ENCODE measurements around the gene NAPG. TPM values are rescaled to one million over a fixed set of nuclear protein-coding genes. Genes with fewer than 3 reads are reported as not detected.
A peak's percentile ranks its signal among the peaks of the same experiment; 100 is the strongest.

Gene NAPG
- total and polyA plus RNA-seq, 9 of the 15 experiments (the other 6 are each of a cell fraction or from before 2014, with no cell fraction given): 31.6 to 63.3 (median 50.9) TPM

DNA sequence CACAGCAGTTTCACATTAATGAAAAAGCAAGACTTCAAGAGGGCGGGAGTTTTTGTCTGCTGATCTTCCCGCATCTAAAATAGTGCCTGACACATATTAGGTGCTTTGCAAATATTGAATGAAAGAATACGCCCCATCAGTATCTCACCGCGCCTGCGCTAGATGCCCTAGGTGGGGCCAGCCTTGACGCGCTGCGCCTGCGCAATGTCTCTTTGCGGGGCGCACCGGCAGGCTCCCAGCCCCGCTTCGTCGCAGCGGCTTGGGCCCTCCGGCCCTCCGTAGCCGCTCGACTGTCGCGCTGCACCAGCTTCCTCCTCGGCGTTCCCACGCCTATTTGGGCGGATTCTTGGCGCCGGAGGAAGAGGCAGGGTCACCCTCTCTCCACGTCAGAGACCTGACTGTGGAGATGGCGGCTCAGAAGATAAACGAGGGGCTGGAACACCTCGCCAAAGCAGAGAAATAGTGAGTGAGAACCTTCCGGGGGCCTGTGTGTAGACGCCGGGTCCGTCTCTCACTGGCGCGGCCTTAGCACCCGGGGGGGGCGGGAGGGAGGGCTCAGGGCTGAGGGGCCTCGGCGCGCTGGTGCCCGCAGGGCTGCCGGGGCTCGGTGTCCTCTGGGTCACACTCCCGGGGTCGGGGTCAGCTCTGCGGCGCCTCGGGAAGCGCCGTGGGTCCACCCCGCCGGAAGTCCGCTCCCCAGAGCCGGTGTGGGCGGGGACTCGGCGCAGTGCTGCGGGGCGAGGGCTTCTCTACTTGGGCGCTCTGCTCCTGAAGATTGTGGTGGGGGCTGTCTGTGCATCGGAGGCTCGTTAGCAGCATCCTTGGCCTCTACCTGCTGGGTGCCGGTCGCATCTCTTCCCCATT, at the start of gene NAPG (continued):
- TF ChIP-seq FOXK1 (CRISPR knock-in tag; IDR thresholded peaks at IDR 0.05; ENCODE audit: borderline replicate concordance): no peak
- TF ChIP-seq NFIC (IDR thresholded peaks at IDR 0.05): peak; percentile 18
- peak; percentile 33; the same call in 1 of the 2 replicates for TF ChIP-seq MXI1 (IDR thresholded peaks at IDR 0.05; ENCODE audit: low read depth, low read length)
- peak; percentile 99 for TF ChIP-seq POU5F1 (IDR thresholded peaks at IDR 0.05; ENCODE audit: borderline replicate concordance, low read depth, low read length, partially characterized antibody)
- TF ChIP-seq RB1 (IDR thresholded peaks at IDR 0.05; ENCODE audit: low read depth): peak; percentile 88
- TF ChIP-seq, protein P1, sequence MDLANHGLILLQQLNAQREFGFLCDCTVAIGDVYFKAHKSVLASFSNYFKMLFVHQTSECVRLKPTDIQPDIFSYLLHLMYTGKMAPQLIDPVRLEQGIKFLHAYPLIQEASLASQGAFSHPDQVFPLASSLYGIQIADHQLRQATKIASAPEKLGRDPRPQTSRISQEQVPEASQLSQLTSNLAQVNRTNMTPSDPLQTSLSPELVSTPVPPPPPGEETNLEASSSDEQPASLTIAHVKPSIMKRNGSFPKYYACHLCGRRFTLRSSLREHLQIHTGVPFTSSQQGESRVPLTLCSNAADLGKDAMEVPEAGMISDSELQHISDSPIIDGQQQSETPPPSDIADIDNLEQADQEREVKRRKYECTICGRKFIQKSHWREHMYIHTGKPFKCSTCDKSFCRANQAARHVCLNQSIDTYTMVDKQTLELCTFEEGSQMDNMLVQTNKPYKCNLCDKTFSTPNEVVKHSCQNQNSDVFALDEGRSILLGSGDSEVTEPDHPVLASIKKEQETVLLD (IDR thresholded peaks at IDR 0.05): peak; percentile 98
- no peak for TF ChIP-seq RBM14 (IDR thresholded peaks at IDR 0.05; ENCODE audit: borderline replicate concordance, insufficient read depth, low read depth, low read length)
- peak; percentile 54 for TF ChIP-seq CREB1 (IDR thresholded peaks at IDR 0.05)
- peak; percentile 64 for TF ChIP-seq CREB1 (CRISPR knock-in tag; IDR thresholded peaks at IDR 0.05)
- TF ChIP-seq ATF1 (CRISPR knock-in tag; IDR thresholded peaks at IDR 0.05): 0 out of 2 replicates have a peak, but pooled peaks have one; percentile 34
- peak; percentile 85 for TF ChIP-seq ATF1 (tag; IDR thresholded peaks at IDR 0.05)
- TF ChIP-seq, protein P2, sequence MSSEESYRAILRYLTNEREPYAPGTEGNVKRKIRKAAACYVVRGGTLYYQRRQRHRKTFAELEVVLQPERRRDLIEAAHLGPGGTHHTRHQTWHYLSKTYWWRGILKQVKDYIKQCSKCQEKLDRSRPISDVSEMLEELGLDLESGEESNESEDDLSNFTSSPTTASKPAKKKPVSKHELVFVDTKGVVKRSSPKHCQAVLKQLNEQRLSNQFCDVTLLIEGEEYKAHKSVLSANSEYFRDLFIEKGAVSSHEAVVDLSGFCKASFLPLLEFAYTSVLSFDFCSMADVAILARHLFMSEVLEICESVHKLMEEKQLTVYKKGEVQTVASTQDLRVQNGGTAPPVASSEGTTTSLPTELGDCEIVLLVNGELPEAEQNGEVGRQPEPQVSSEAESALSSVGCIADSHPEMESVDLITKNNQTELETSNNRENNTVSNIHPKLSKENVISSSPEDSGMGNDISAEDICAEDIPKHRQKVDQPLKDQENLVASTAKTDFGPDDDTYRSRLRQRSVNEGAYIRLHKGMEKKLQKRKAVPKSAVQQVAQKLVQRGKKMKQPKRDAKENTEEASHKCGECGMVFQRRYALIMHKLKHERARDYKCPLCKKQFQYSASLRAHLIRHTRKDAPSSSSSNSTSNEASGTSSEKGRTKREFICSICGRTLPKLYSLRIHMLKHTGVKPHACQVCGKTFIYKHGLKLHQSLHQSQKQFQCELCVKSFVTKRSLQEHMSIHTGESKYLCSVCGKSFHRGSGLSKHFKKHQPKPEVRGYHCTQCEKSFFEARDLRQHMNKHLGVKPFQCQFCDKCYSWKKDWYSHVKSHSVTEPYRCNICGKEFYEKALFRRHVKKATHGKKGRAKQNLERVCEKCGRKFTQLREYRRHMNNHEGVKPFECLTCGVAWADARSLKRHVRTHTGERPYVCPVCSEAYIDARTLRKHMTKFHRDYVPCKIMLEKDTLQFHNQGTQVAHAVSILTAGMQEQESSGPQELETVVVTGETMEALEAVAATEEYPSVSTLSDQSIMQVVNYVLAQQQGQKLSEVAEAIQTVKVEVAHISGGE (CRISPR knock-in tag; IDR thresholded peaks at IDR 0.05): peak in 2 of 3 experiments; percentile 63 to 77; a peak in 3 of 6 replicates
- TF ChIP-seq HNRNPLL (IDR thresholded peaks at IDR 0.05; ENCODE audit: low read depth, low read length, poor library complexity, severe bottlenecking): peak; percentile 57
- TF ChIP-seq, protein P3, sequence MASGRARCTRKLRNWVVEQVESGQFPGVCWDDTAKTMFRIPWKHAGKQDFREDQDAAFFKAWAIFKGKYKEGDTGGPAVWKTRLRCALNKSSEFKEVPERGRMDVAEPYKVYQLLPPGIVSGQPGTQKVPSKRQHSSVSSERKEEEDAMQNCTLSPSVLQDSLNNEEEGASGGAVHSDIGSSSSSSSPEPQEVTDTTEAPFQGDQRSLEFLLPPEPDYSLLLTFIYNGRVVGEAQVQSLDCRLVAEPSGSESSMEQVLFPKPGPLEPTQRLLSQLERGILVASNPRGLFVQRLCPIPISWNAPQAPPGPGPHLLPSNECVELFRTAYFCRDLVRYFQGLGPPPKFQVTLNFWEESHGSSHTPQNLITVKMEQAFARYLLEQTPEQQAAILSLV (tag; IDR thresholded peaks at IDR 0.05): no peak
- peak; percentile 76 for TF ChIP-seq C11orf30 (IDR thresholded peaks at IDR 0.05; ENCODE audit: low read depth)
- TF ChIP-seq POLR2B (IDR thresholded peaks at IDR 0.05; ENCODE audit: low read depth, partially characterized antibody): peak; percentile 90
- no peak for TF ChIP-seq SMARCB1 (IDR thresholded peaks at IDR 0.05; ENCODE audit: insufficient read length, low read depth)
- TF ChIP-seq, protein P4, sequence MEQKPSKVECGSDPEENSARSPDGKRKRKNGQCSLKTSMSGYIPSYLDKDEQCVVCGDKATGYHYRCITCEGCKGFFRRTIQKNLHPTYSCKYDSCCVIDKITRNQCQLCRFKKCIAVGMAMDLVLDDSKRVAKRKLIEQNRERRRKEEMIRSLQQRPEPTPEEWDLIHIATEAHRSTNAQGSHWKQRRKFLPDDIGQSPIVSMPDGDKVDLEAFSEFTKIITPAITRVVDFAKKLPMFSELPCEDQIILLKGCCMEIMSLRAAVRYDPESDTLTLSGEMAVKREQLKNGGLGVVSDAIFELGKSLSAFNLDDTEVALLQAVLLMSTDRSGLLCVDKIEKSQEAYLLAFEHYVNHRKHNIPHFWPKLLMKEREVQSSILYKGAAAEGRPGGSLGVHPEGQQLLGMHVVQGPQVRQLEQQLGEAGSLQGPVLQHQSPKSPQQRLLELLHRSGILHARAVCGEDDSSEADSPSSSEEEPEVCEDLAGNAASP (IDR thresholded peaks at IDR 0.05): no peak
- TF ChIP-seq OTX1 (CRISPR knock-in tag; IDR thresholded peaks at IDR 0.05): no peak
